ENCODE data around the gene TBRG4.

- TF ChIP-seq CTCF (IDR thresholded peaks at IDR 0.05) = no peak
- TF ChIP-seq POLR2AphosphoS5 (IDR thresholded peaks at IDR 0.05) = no peak
- TF ChIP-seq EP300 (IDR thresholded peaks at IDR 0.05) = no peak
Observed at GRCh38 chr7:45130910-45131309, 19.4 kb upstream of the TBRG4 start.

Measured in esophagus muscularis mucosa (tissue), 4 donors.